SK-N-SH treated with all-trans-retinoic acid at 6 μM for 48 hours (cell line): ENCODE data around the gene TLR2.
A peak's percentile ranks its signal among the peaks of the same experiment; 100 is the strongest.

Experiments
- ATAC-seq: fragments of 200-7000 bp; cut with Tn5 transposase; 3 replicates; pipeline ENCODE4 v1.9.1; 2020; ENCODE audit warnings: mild to moderate bottlenecking, moderate library complexity
- ARNTL ChIP-seq: fragments of 450-650 bp; formaldehyde crosslinking; IDR thresholded peaks from 2 replicates; pipeline ENCODE4 v1.5.0; 2020; ENCODE audit warnings: low read depth, mild to moderate bottlenecking, moderate library complexity, borderline replicate concordance
- BACH2 ChIP-seq: fragments of 250-450 bp; sonication (Bioruptor Pico); IDR thresholded peaks from 2 replicates; pipeline ENCODE4 v1.9.0; 2021; ENCODE audit warnings: mild to moderate bottlenecking, borderline replicate concordance
- CSDC2 ChIP-seq: fragments of 250-450 bp; sonication (Bioruptor Pico); IDR thresholded peaks from 2 replicates; pipeline ENCODE4 v1.5.0; 2020; ENCODE audit warnings: mild to moderate bottlenecking, moderate library complexity
- ESRRG ChIP-seq: fragments of 250-450 bp; sonication (Bioruptor Pico); IDR thresholded peaks from 2 replicates; pipeline ENCODE4 v1.6.1; 2021; ENCODE audit warnings: mild to moderate bottlenecking
- GLIS3 ChIP-seq: fragments of 250-450 bp; sonication (Bioruptor Pico); IDR thresholded peaks from 2 replicates; pipeline ENCODE4 v1.5.0; 2020; ENCODE audit warnings: mild to moderate bottlenecking, moderate library complexity
- ISL1 ChIP-seq: fragments of 250-450 bp; sonication (Bioruptor Pico); IDR thresholded peaks from 2 replicates; pipeline ENCODE4 v2.1.2; 2022; ENCODE audit warnings: mild to moderate bottlenecking, moderate library complexity
- OSR1 ChIP-seq: fragments of 250-450 bp; sonication (Bioruptor Pico); IDR thresholded peaks from 2 replicates; pipeline ENCODE4 v1.8.0; 2022; ENCODE audit warnings: moderate library complexity, mild to moderate bottlenecking, inconsistent platforms
- RARB ChIP-seq: fragments of 250-450 bp; sonication (Bioruptor Pico); IDR thresholded peaks from 2 replicates; pipeline ENCODE4 v1.8.0; 2021; ENCODE audit warnings: mild to moderate bottlenecking, moderate library complexity
- SNAI2 ChIP-seq: fragments of 250-450 bp; sonication (Bioruptor Pico); IDR thresholded peaks from 2 replicates; pipeline ENCODE4 v1.5.0; 2020; ENCODE audit warnings: mild to moderate bottlenecking, moderate library complexity
- TCF4 ChIP-seq: fragments of 250-450 bp; sonication (Bioruptor Pico); IDR thresholded peaks from 2 replicates; pipeline ENCODE4 v1.8.0; 2021; ENCODE audit warnings: mild to moderate bottlenecking, moderate library complexity, borderline replicate concordance
- TOX ChIP-seq: fragments of 250-450 bp; sonication (Bioruptor Pico); IDR thresholded peaks from 2 replicates; pipeline ENCODE4 v1.8.0; 2021; ENCODE audit warnings: mild to moderate bottlenecking, moderate library complexity, borderline replicate concordance
- ZC3H10 ChIP-seq: fragments of 250-450 bp; sonication (Bioruptor Pico); IDR thresholded peaks from 2 replicates; pipeline ENCODE4 v1.5.1; 2021; ENCODE audit warnings: mild to moderate bottlenecking, moderate library complexity
- ZFP3 ChIP-seq: fragments of 250-450 bp; sonication (Bioruptor Pico); IDR thresholded peaks from 2 replicates; pipeline ENCODE4 v1.5.0; 2020; ENCODE audit warnings: mild to moderate bottlenecking, moderate library complexity
- ZFP30 ChIP-seq: fragments of 450-650 bp; formaldehyde crosslinking; IDR thresholded peaks from 2 replicates; pipeline ENCODE4 v1.5.0; 2022; ENCODE audit warnings: mild to moderate bottlenecking, moderate library complexity
- ZNF565 ChIP-seq: fragments of 450-650 bp; formaldehyde crosslinking; conservative IDR thresholded peaks from 2 replicates; pipeline ENCODE4 v1.5.0; 2020; ENCODE audit warnings: low read depth, mild to moderate bottlenecking, moderate library complexity
- ZNF70 ChIP-seq: fragments of 450-650 bp; formaldehyde crosslinking; IDR thresholded peaks from 2 replicates; pipeline ENCODE4 v1.5.0; 2020; ENCODE audit warnings: mild to moderate bottlenecking, moderate library complexity
- ZNF8 ChIP-seq: fragments of 450-650 bp; formaldehyde crosslinking; IDR thresholded peaks from 2 replicates; pipeline ENCODE4 v1.5.0; 2020; ENCODE audit warnings: mild to moderate bottlenecking, moderate library complexity
- TF ChIP-seq, protein P1 (sequence below): fragments of 250-450 bp; sonication (Bioruptor Pico); IDR thresholded peaks from 2 replicates; pipeline ENCODE4 v1.8.0; 2020; ENCODE audit warnings: mild to moderate bottlenecking, moderate library complexity, borderline replicate concordance
- TF ChIP-seq, protein P2 (sequence below): fragments of 250-450 bp; sonication (Bioruptor Pico); IDR thresholded peaks from 2 replicates; pipeline ENCODE4 v1.5.0; 2020; ENCODE audit warnings: mild to moderate bottlenecking, moderate library complexity
- TF ChIP-seq, protein P3 (sequence below): fragments of 250-450 bp; sonication (Bioruptor Pico); IDR thresholded peaks from 2 replicates; pipeline ENCODE4 v1.8.0; 2021; ENCODE audit warnings: low read depth, mild to moderate bottlenecking, moderate library complexity, borderline replicate concordance
- TF ChIP-seq, protein P4 (sequence below): fragments of 250-450 bp; sonication (Bioruptor Pico); IDR thresholded peaks from 2 replicates; pipeline ENCODE4 v1.5.1; 2021; ENCODE audit warnings: mild to moderate bottlenecking, moderate library complexity
- TF ChIP-seq, protein P5 (sequence below): fragments of 250-450 bp; sonication (Bioruptor Pico); IDR thresholded peaks from 2 replicates; pipeline ENCODE4 v1.5.1; 2020; ENCODE audit warnings: low read depth, mild to moderate bottlenecking, moderate library complexity

The TLR2 gene

DNA sequence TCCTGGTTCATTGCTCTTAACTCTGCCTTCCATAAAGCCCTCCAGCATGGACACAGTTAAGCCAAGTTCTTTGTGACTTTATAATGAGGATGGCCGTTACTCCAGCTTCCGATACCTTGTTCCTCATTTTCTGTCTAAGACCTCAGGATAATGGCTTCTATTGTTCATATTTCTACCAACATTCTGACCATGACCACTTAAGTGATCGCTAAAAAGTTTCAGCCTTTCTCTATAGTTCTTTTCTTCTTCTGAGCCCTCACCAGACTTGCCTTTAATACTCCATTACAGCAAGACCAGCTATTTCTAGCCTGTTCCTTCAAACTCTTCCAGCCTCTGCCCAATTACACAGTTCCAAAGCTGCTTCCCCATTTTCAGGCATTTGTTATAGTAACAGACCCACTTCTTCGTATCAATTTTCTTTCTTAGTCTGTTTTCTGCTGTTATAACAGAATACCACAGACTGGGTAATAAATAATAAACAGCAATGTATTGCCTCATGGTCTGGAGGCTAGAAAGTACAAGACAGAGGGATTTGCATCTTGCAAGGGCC is 63.4 kb downstream of the TLR2 start:
- TF ChIP-seq, protein P1, sequence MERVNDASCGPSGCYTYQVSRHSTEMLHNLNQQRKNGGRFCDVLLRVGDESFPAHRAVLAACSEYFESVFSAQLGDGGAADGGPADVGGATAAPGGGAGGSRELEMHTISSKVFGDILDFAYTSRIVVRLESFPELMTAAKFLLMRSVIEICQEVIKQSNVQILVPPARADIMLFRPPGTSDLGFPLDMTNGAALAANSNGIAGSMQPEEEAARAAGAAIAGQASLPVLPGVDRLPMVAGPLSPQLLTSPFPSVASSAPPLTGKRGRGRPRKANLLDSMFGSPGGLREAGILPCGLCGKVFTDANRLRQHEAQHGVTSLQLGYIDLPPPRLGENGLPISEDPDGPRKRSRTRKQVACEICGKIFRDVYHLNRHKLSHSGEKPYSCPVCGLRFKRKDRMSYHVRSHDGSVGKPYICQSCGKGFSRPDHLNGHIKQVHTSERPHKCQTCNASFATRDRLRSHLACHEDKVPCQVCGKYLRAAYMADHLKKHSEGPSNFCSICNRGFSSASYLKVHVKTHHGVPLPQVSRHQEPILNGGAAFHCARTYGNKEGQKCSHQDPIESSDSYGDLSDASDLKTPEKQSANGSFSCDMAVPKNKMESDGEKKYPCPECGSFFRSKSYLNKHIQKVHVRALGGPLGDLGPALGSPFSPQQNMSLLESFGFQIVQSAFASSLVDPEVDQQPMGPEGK (CRISPR knock-in tag), result no peak
- TF ChIP-seq ZNF8 (CRISPR knock-in tag), result no peak
- TF ChIP-seq ZFP30 (CRISPR knock-in tag), result no peak
- TF ChIP-seq SNAI2, result no peak
- TF ChIP-seq GLIS3 (CRISPR knock-in tag), result no peak
- no peak for TF ChIP-seq ZFP3 (CRISPR knock-in tag)
- TF ChIP-seq RARB (CRISPR knock-in tag), result no peak
- TF ChIP-seq ARNTL (CRISPR knock-in tag), result no peak
- TF ChIP-seq, protein P2, sequence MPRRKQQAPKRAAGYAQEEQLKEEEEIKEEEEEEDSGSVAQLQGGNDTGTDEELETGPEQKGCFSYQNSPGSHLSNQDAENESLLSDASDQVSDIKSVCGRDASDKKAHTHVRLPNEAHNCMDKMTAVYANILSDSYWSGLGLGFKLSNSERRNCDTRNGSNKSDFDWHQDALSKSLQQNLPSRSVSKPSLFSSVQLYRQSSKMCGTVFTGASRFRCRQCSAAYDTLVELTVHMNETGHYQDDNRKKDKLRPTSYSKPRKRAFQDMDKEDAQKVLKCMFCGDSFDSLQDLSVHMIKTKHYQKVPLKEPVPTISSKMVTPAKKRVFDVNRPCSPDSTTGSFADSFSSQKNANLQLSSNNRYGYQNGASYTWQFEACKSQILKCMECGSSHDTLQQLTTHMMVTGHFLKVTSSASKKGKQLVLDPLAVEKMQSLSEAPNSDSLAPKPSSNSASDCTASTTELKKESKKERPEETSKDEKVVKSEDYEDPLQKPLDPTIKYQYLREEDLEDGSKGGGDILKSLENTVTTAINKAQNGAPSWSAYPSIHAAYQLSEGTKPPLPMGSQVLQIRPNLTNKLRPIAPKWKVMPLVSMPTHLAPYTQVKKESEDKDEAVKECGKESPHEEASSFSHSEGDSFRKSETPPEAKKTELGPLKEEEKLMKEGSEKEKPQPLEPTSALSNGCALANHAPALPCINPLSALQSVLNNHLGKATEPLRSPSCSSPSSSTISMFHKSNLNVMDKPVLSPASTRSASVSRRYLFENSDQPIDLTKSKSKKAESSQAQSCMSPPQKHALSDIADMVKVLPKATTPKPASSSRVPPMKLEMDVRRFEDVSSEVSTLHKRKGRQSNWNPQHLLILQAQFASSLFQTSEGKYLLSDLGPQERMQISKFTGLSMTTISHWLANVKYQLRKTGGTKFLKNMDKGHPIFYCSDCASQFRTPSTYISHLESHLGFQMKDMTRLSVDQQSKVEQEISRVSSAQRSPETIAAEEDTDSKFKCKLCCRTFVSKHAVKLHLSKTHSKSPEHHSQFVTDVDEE (CRISPR knock-in tag), result no peak
- TF ChIP-seq TOX, result no peak
- TF ChIP-seq OSR1 (CRISPR knock-in tag), result no peak
- TF ChIP-seq ZC3H10, result no peak
- TF ChIP-seq, protein P3, sequence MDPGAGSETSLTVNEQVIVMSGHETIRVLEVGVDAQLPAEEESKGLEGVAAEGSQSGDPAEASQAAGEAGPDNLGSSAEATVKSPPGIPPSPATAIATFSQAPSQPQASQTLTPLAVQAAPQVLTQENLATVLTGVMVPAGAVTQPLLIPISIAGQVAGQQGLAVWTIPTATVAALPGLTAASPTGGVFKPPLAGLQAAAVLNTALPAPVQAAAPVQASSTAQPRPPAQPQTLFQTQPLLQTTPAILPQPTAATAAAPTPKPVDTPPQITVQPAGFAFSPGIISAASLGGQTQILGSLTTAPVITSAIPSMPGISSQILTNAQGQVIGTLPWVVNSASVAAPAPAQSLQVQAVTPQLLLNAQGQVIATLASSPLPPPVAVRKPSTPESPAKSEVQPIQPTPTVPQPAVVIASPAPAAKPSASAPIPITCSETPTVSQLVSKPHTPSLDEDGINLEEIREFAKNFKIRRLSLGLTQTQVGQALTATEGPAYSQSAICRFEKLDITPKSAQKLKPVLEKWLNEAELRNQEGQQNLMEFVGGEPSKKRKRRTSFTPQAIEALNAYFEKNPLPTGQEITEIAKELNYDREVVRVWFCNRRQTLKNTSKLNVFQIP (CRISPR knock-in tag), result no peak
- no peak for TF ChIP-seq ZNF70 (CRISPR knock-in tag)
- no peak for TF ChIP-seq ZNF565 (CRISPR knock-in tag)
- TF ChIP-seq, protein P4, sequence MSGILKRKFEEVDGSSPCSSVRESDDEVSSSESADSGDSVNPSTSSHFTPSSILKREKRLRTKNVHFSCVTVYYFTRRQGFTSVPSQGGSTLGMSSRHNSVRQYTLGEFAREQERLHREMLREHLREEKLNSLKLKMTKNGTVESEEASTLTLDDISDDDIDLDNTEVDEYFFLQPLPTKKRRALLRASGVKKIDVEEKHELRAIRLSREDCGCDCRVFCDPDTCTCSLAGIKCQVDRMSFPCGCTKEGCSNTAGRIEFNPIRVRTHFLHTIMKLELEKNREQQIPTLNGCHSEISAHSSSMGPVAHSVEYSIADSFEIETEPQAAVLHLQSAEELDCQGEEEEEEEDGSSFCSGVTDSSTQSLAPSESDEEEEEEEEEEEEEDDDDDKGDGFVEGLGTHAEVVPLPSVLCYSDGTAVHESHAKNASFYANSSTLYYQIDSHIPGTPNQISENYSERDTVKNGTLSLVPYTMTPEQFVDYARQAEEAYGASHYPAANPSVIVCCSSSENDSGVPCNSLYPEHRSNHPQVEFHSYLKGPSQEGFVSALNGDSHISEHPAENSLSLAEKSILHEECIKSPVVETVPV (CRISPR knock-in tag), result no peak
- TF ChIP-seq BACH2 (CRISPR knock-in tag), result no peak
- TF ChIP-seq ESRRG, result no peak
- no peak for TF ChIP-seq CSDC2
- TF ChIP-seq, all 23 proteins: peak for 0
- no peak for ATAC-seq

DNA sequence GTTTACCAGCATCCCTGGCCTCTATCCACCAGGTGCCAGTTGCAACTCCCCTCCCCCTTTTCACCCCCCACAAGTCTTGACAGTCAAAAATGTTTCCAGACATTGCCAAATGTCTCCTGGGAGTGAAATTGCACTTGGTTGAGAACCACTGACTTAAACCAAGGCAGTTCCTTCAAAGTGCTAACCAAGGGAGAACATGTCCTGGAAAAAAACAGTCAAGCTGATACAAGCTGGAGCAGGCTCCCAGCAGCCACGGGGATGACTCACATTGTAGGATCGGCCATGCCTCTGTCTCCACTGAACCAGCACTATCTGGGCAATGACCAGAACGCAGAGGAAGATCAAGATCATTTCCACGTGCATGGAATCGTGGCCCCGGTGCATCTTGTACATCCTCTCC is 64.3 kb downstream of the TLR2 start:
- ATAC-seq, result peak; percentile 91
- TF ChIP-seq SNAI2 (no peak), ZNF70 (CRISPR knock-in tag) (no peak), ZNF565 (CRISPR knock-in tag) (no peak), BACH2 (CRISPR knock-in tag) (no peak), TOX (no peak), CSDC2 (0 out of 2 replicates have a peak, but pooled peaks have one; percentile 20), TCF4 (no peak)

DNA sequence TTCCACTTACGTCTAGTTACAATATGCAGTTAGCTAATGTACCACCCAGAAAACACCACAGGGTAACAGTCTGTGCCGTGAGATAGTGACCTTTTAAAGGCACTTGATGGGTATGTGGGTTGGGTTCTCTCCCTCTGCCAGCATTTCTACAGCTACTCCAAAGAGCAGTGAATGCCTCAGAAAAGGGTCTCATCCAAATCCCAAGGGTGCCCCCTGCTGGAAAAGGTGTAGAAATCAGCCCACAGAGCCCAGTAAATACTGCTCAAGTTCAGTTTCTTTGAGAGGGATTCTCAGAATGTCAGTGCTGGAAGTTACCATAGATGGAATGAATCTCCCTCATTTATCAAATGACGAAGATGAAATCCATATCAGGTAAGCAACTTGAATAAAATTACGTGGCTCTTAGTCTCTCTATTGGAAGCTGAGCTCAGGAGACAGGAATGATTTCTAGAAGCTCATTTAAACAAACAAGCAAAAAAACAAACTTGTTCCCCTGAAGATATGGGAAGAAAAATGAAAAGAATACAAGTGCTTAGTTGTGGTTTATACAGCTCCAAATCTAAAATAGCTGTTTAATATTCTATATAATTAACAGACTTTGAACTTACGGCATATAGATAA is 66.2 kb downstream of the TLR2 start:
- ATAC-seq, result peak; percentile 95
- TF ChIP-seq ARNTL (CRISPR knock-in tag) (no peak), ZNF8 (CRISPR knock-in tag) (no peak), SNAI2 (no peak), ZFP3 (CRISPR knock-in tag) (no peak), ISL1 (no peak), ZNF565 (CRISPR knock-in tag) (no peak), OSR1 (CRISPR knock-in tag) (no peak), RARB (CRISPR knock-in tag) (no peak), ESRRG (no peak), ZNF70 (CRISPR knock-in tag) (no peak), GLIS3 (CRISPR knock-in tag) (no peak), CSDC2 (no peak), TOX (no peak)
- TF ChIP-seq, protein P5, sequence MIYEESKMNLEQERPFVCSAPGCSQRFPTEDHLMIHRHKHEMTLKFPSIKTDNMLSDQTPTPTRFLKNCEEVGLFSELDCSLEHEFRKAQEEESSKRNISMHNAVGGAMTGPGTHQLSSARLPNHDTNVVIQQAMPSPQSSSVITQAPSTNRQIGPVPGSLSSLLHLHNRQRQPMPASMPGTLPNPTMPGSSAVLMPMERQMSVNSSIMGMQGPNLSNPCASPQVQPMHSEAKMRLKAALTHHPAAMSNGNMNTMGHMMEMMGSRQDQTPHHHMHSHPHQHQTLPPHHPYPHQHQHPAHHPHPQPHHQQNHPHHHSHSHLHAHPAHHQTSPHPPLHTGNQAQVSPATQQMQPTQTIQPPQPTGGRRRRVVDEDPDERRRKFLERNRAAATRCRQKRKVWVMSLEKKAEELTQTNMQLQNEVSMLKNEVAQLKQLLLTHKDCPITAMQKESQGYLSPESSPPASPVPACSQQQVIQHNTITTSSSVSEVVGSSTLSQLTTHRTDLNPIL (CRISPR knock-in tag), result no peak
- TF ChIP-seq, protein P1 (CRISPR knock-in tag), result no peak
- TF ChIP-seq, protein P2 (CRISPR knock-in tag), result no peak
